K562 (cell line): Measurements from ENCODE around the gene MGST3.

Source experiments
- CTCF ChIP-seq, 3 experiments: IDR thresholded peaks in 2 of 3; conservative IDR thresholded peaks in 1 of 3; 2 replicates each; pipeline ENCODE4 v1.5.1; 2011 to 2012; ENCODE audit warnings: low read length in 3 of 3, mild to moderate bottlenecking in 3 of 3, control low read depth in 2 of 3, improper control_type of control experiment in 1 of 3, inconsistent platforms in 1 of 3, low read depth in 1 of 3, mixed read lengths in 1 of 3, moderate library complexity in 1 of 3; ENCODE audit not compliant: insufficient read depth in 2 of 3
- DMBX1 ChIP-seq: fragments of 250-450 bp; sonication (Bioruptor Pico); IDR thresholded peaks from 2 replicates; pipeline ENCODE4 v1.8.0; 2022; ENCODE audit warnings: inconsistent platforms, mild to moderate bottlenecking, moderate library complexity, borderline replicate concordance
- EZH2 ChIP-seq: IDR thresholded peaks from 2 replicates; pipeline ENCODE4 v1.6.1; 2012; ENCODE audit warnings: low read depth, mild to moderate bottlenecking, inconsistent platforms, low read length, borderline replicate concordance
- KAT8 ChIP-seq: fragments of 450-650 bp; IDR thresholded peaks from 2 replicates; pipeline ENCODE4 v1.6.1; 2016; ENCODE audit warnings: low read depth, mild to moderate bottlenecking
- POLR2A ChIP-seq: fragments of 450-650 bp; conservative IDR thresholded peaks from 2 replicates; pipeline ENCODE4 v1.6.1; 2016
- ZFP91 ChIP-seq: sonication (generic); formaldehyde crosslinking; IDR thresholded peaks from 2 replicates; pipeline ENCODE4 v1.8.0; 2022; ENCODE audit warnings: mild to moderate bottlenecking, missing genetic modification reagents
- ZMIZ1 ChIP-seq, 2 experiments: fragments of 150-350 bp in 1 of 2; IDR thresholded peaks; 2 replicates each; pipeline ENCODE4 v1.6.1; 2012 to 2016; ENCODE audit warnings: low read depth in 2 of 2, low read length in 2 of 2, mild to moderate bottlenecking in 1 of 2, moderate library complexity in 1 of 2

GRCh38 chr1:165666152-165666825, 35.3 kb downstream of the MGST3 start:
- TF ChIP-seq ZMIZ1 (IDR thresholded peaks at IDR 0.05; ENCODE audit: low read depth in 2 of 2, low read length in 2 of 2) (no peak), EZH2 (no peak), ZFP91 (CRISPR knock-in tag) (no peak), POLR2A (no peak), DMBX1 (CRISPR knock-in tag) (no peak), CTCF (IDR thresholded peaks at IDR 0.05 in 2 of 3, conservative IDR thresholded peaks at IDR 0.05 in 1 of 3; ENCODE audit: insufficient read depth in 2 of 3, low read depth in 1 of 3, low read length in 3 of 3) (no peak), KAT8 (no peak)
